H1 (cell line): ENCODE data around the gene NTRK2.

ENCODE experiments used
- CHD7 ChIP-seq: fragments of 300-600 bp; sonication (generic); IDR thresholded peaks from 2 replicates; pipeline ENCODE4 v1.7.1; 2012; ENCODE audit warnings: low read length, moderate library complexity, mild to moderate bottlenecking, inconsistent platforms; ENCODE audit not compliant: insufficient replicate concordance
- CTCF ChIP-seq, 3 experiments: IDR thresholded peaks; 1 replicate in 2 of 3; 2 replicates in 1 of 3; pipeline versions ENCODE4 v1.5.1 to v1.6.1; 2011; ENCODE audit warnings: low read length in 3 of 3, mild to moderate bottlenecking in 3 of 3, inconsistent platforms in 2 of 3, low read depth in 1 of 3, moderate library complexity in 1 of 3; ENCODE audit not compliant: insufficient read depth in 1 of 3; ENCODE audit errors: control extremely low read depth in 1 of 3
- EP300 ChIP-seq, 2 experiments: IDR thresholded peaks; 1 replicate in 1 of 2; 2 replicates in 1 of 2; pipeline ENCODE4 v1.6.1; 2011 to 2012; ENCODE audit warnings: low read depth in 2 of 2, low read length in 2 of 2, mild to moderate bottlenecking in 2 of 2, borderline replicate concordance in 1 of 2, inconsistent platforms in 1 of 2, moderate library complexity in 1 of 2
- EZH2 ChIP-seq: fragments of 200-600 bp; sonication (generic); IDR thresholded peaks from 2 replicates; pipeline ENCODE4 v1.7.1; 2012; ENCODE audit warnings: low read depth, mild to moderate bottlenecking, moderate library complexity, low read length, inconsistent platforms; ENCODE audit not compliant: severe bottlenecking
- FOSL1 ChIP-seq: IDR thresholded peaks from 2 replicates; pipeline ENCODE4 v1.6.1; 2011; ENCODE audit warnings: mild to moderate bottlenecking, low read depth, low read length, moderate library complexity; ENCODE audit not compliant: insufficient read depth
- GABPA ChIP-seq: IDR thresholded peaks from 2 replicates; pipeline ENCODE4 v1.6.1; 2011; ENCODE audit warnings: mild to moderate bottlenecking, low read length, moderate library complexity, borderline replicate concordance; ENCODE audit not compliant: insufficient read depth
- JUN ChIP-seq: IDR thresholded peaks from 2 replicates; pipeline ENCODE4 v1.6.1; 2011; ENCODE audit warnings: low read depth, mild to moderate bottlenecking, improper control_type of control experiment, low read length
- KDM4A ChIP-seq: IDR thresholded peaks from one replicate; pipeline ENCODE4 v1.7.1; 2012; ENCODE audit warnings: low read depth, mild to moderate bottlenecking, moderate library complexity, low read length, inconsistent platforms; ENCODE audit not compliant: severe bottlenecking
- MAX ChIP-seq: IDR thresholded peaks from 2 replicates; pipeline ENCODE4 v1.6.1; 2012; ENCODE audit warnings: inconsistent platforms
- POLR2A ChIP-seq, 2 experiments: IDR thresholded peaks; 1 replicate in 1 of 2; 2 replicates in 1 of 2; pipeline ENCODE4 v1.6.1; 2011; ENCODE audit warnings: low read depth in 2 of 2, low read length in 2 of 2, mild to moderate bottlenecking in 2 of 2; ENCODE audit errors: control extremely low read depth in 1 of 2
- POLR2AphosphoS5 ChIP-seq: IDR thresholded peaks from 2 replicates; pipeline ENCODE4 v1.6.1; 2011; ENCODE audit warnings: low read depth, low read length
- SP4 ChIP-seq: IDR thresholded peaks from 2 replicates; pipeline ENCODE4 v1.6.1; 2012; ENCODE audit warnings: low read length, inconsistent platforms
- SUZ12 ChIP-seq: fragments of 200-600 bp; sonication (generic); IDR thresholded peaks from 2 replicates; pipeline ENCODE4 v1.6.1; 2012; ENCODE audit warnings: mild to moderate bottlenecking, inconsistent platforms, low read length, moderate library complexity, mixed read lengths
- YY1 ChIP-seq: IDR thresholded peaks from 2 replicates; pipeline ENCODE4 v1.6.1; 2011; ENCODE audit warnings: low read depth, mild to moderate bottlenecking, low read length

GRCh38 chr9:84702471-84702870, 32.9 kb downstream of the NTRK2 start:
- no peak for TF ChIP-seq CTCF (IDR thresholded peaks at IDR 0.05; ENCODE audit: control extremely low read depth in 1 of 3, insufficient read depth in 1 of 3, low read depth in 1 of 3, low read length in 3 of 3)
- no peak for TF ChIP-seq JUN
- TF ChIP-seq POLR2A (IDR thresholded peaks at IDR 0.05; ENCODE audit: control extremely low read depth in 1 of 2, low read depth in 2 of 2, low read length in 2 of 2): no peak
- TF ChIP-seq KDM4A: no peak
- no peak for TF ChIP-seq EZH2
- TF ChIP-seq YY1: no peak
- no peak for TF ChIP-seq MAX
- TF ChIP-seq CHD7: no peak
- no peak for TF ChIP-seq GABPA
- TF ChIP-seq SP4: no peak
- no peak for TF ChIP-seq FOSL1
- TF ChIP-seq POLR2AphosphoS5: no peak
- TF ChIP-seq EP300 (IDR thresholded peaks at IDR 0.05; ENCODE audit: borderline replicate concordance in 1 of 2, low read depth in 2 of 2, low read length in 2 of 2): no peak
- no peak for TF ChIP-seq SUZ12
